ENCODE measurements around the gene SMYD3.

SMYD3 gene

DNA sequence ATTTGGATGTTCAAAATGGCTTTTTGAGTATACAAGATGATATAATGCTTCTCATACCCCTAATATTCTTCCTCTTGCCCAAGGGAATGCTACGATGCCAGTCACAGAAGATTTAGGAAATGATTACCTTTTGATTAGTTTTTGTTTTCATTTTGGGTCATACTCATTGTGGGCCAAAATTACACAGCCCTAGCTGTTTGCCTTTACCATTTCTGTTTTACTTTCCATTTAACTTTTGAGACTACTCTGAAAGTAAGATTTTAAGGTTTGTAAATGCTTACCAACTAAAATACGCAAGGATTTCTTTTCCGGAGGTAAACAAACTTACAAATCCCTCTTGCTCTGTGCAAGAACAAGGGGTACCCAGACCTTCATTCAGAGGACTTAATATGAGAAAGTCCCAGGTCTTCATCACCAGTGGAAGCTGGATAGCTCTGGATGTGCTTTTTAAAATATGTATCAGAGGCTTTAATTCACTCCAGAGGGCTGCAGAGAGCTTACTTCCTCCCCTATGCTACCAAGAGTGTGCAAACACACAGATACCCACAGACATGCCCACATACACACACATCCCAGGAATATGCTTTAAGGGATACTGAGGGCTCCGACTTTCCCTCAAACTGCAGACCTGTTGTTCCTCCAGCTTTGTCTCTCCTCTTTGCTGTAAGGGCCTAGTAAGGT, 631.4 kb downstream of the SMYD3 start:
- no peak for DNase-seq

DNA sequence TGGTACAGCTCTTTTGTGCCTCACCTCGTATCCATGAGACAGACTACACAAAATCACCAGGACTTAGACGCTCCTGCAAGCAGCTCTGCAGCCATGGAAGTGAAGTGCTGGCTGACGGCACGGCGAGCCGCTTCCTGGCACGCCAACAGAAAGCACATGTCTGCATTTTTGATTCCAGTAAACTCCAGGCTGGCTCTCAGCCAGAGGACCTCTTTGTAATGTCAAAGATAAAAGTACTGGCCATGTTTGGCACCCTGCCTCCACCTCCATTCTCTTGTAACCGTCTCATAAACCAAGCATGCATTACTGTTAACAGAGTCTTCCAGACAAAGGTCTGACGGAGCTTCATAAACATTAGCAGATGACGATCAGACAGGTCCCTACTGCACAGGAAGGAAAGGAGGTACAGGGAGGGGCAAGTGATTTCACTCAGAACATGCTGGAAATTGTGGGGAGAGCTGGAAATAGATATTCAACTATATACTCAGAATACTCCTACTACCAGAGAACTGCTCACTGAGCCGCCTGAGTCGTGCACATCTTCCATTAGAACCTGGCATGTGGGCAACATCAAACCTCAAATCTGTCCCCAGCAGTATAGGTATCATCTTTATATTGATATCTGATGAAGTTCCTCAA, 632.0 kb downstream of the SMYD3 start:
- DNase-seq: peak in 1 of 51 donors; percentile 5

- DNase-seq: no peak
Measured at GRCh38 chr1:245873883-245874671, 633.0 kb downstream of the SMYD3 start.

DNA sequence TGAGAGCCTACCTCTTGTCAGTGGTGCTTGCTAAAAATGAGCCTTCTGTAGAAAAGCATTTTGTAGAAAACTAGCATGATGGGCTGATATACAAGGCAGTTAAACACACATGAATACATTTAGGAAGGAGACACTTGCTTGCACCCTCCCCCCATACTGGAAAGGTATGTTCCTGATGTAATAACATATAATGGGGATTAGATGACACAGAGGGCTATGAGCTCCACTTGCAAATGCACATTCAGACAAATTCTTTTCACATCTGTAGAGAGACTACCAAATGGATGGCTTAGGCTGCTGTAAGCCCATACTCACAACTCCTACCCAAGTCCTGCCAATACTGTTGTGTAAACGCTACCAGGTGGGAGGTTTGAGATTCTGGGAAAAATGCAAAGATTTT, 634.0 kb downstream of the SMYD3 start:
- no peak for DNase-seq

DNA sequence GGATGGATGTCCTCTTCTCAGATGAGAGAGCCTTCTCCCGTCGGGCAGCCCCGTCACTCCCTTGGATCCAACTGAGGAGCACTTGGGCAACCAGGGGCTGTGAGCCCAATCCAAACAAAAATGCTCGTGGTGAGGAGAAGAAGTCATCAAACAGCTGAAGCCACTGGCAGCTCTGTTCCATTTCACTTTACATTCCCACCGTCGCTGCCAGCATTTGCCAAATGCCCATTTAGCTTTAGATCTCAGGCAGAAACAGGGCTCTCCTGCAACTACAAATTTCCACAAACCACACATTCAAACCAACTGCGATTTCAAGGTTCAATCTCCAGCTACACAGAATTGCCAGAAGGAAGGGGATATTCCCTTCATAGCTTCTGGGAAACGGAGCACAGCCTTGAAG, 634.6 kb downstream of the SMYD3 start:
- DNase-seq: no peak

DNA sequence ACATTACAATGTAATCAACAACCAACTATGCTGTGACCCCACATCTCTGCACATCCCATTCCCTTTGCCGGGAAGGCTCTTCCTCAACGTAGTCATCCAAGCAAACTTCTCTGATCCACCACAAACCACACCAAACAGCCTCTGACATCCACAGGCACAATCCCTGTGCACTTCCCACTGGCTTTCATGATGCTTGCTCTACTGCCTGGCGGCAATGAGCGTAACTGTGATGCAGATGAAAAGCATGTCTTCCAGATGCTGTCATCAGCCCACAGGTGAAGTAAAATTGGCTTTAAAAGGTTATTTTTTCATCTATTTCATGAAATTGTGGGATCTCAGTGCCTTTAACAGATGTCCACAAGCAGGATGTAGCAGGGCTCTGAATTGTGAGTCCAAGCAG, 635.2 kb downstream of the SMYD3 start:
- DNase-seq: no peak

DNA sequence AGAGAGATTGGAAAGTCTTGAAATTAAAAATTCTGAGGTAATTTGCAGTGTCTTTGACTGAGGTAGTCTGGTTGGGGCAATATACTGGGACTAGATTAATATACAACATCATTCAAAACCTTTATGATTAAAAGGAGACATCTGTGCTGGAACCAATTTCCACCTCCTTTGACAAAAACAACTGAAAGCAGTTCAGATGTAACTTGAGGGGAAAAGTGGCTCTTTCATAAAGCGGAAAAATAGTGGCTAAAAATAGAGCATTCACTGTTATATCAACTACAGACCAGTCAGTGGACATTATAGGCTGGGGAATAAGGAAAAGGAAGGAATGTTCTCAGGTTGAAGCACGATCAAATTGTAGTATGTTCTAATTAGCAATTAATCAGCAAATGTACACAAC, 635.9 kb downstream of the SMYD3 start:
- DNase-seq: no peak

DNA sequence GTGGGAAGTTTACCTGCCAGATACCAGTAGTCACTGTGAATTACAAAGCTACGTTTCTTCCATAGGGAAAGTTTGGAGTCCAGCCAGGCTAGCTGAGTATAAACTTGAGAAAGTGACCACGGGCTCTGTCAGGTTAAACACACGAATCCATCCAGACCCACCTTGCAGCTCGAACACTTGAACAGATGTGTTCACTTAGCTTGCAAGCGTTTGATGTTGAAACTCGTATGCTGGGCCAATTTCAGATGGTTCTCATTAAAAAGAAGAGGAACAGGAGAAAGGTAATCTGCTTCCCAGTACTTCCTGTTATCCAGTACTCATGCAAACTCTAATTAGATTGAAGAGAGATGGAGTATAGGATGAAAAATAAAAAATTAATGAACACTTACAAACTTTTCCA, 636.4 kb downstream of the SMYD3 start:
- DNase-seq: no peak

GRCh38 chr1:245869847-245870246, 637.2 kb downstream of the SMYD3 start:
- no peak for DNase-seq

DNA sequence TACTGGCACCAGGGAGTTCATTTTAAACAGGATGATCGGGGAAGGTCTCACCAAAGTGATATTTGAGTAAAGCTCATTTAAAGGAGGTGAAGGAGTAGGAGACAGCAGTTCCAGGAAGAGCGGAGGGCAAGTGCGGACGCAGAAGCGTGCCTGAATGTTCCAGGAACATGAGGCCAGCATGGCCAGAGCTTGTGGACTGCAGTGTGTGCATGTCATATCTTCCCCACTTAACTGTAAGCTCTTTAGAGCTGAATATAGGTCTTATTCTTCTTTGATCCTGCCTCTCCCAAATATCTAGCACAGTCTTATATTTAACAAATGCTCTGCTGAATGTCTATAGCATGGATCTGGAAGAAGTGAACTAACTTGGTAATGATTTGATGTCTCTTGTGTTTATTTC, 639.3 kb downstream of the SMYD3 start:
- DNase-seq: no peak

GRCh38 chr1:245864872-245865271, 642.2 kb downstream of the SMYD3 start:
- no peak for DNase-seq

GRCh38 chr1:245863566-245864184, 643.4 kb downstream of the SMYD3 start:
- no peak for DNase-seq

DNA sequence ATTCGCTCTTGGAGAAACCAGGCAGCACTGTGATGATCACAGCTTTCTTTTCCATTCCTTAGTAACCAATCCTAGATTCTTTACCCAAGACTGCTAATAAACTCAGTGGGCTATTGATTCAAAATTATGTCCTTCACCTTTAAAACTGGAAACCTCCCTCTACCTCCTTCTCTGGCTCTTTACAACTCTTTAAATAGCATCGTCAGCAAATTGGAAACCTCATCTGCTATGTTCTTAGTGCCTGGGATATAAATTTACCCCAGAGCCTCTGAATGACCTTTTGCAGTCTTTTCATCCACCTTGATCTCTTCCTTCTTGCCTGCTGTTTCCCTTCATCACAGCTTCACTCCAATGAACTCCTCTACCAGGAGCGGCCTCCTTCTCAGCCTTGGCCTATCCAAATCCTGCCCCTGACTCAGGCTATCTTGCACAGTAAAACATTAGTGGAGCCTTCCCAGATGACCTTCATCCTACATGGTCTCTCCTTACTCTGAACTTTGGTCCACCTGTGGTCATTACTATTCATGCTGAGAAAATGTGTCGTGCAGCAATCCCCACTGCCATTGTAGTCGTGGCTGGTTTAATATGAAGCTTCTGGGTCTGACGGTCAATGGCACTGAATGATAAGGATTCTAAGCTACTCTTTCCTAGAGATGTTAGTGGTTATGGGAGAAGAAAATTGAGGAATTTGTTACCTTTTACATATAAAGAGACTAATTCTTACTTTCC, 644.1 kb downstream of the SMYD3 start:
- no peak for DNase-seq

DNA sequence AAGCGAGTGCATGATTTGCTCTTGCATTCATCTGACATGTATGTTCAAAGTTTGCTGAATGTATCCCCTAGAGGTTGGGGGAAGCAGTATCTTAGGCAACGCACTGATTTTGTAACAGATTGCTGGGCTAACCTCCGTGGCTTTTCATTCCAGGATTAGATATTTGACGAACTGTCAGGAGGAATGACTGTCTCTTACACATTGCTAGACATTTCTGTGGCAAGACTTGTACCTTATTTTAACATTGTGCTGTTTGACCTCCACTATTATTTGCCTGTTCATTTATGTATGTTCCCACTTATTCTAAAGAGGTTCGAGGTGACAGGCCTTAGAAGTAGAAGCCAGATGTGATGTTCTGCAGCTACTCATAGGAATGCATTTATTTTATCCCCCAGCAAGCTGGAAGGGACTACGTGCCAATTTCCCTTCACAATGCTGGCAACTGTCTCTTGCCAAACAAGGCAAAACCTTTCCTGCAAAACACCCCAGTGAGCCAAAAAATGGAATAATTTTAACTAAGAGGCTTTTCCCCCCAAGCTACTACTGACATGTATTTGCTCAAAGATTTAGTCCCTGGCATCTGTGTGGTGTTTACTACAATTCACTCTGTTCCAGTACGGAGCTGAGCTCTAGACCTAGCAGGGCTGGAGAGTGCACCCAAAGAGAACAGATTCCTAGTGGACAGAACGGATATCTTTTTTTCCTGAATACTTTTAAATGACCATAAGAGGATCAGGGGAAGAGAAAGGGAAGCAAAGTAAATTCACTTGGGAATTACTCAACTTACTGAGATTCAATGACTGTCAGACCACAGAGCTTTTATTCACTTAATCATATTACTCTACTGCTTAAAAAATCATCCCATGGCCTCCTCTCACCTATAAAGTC, 646.2 kb downstream of the SMYD3 start:
- no peak for DNase-seq

GRCh38 chr1:245859493-245860114, 647.5 kb downstream of the SMYD3 start:
- no peak for DNase-seq

- DNase-seq: no peak
Measured at GRCh38 chr1:245858722-245859492, 648.2 kb downstream of the SMYD3 start.

DNA sequence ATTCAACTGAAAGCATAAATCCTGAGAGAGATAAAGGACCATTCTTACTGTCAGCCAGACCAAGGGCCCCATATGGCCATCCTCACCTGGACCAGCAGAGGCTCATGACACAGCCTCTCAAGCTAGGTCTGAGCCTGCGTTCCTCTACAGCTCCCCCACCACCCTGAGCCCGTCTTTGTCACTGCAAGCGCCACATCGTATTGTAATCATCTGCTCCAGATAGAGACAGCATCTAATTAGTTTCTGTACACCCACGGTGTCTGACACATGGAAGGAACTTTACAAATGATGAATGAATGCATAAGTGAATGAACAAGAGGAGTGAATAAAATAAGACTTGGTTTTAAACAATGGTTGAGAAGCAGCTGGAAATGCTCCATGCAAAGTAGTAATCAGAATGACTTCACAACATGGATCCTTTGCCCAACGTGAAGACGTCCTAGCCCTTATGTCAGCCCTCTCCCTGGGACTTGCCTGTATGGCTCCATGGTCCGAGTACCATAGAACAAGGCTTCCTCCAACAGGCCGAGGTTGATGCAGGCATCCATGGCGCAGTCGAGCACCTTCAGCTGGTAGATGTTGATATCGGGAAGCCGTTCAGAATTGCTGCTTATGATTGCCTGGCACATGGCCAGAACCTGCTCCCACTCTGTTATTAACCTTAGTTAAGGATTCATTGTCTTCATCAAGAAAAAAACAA, 648.9 kb downstream of the SMYD3 start:
- peak in 4 of 51 donors; percentile 3 to 35 (median 12) for DNase-seq

GRCh38 chr1:245856944-245857531, 650.0 kb downstream of the SMYD3 start:
- DNase-seq: no peak

All from hypothalamus (tissue), 51 donors.